GM19372 (cell line): ENCODE measurements around the gene BCL6B.

ENCODE experiments used
- ATAC-seq: cut with Tn5 transposase; IDR thresholded peaks from one replicate; pipeline ENCODE4 v1.9.1; 2021; ENCODE audit warnings: mild to moderate bottlenecking, low read depth, moderate library complexity; ENCODE audit not compliant: unreplicated experiment

Gene BCL6B

DNA sequence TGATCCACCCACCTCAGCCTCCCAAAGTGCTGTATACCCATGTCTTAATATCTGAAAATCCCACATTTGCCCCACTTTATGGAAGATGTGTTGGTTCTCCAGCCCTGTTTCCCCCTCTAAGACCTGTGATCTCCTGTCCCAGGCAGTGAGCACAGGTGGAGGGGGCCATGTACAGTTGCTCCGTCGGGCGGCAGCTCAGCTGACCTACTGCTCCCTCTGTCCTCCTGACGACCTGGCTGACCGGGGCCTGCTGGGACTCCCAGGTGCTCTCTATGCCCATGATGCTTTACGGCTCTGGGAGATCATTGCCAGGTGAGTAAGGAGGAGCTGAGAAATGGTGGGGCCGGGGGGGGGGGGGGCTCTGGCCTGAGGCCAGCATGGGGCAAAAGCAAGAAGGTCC lies 17.1 kb upstream of the BCL6B start:
- no peak for ATAC-seq

DNA sequence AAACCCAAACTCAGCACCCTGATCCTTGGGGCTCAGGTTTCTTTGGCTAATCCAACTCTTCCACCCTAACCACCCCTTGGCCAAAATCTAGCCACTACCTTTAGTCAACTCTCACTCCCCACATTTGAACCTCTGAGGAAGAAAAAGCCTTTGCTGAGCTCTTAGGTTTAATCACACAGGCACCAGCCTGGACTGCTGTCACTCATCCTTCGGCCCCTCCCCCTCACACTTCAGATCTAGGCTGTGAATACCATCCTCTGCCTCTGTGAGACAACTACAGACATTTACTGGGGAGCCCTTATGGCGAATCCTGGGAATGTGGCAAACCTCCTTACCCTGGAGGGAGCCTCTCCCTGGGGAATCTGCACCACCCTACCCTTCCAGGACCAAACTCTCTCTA lies 15.7 kb upstream of the BCL6B start:
- ATAC-seq, result no peak

DNA sequence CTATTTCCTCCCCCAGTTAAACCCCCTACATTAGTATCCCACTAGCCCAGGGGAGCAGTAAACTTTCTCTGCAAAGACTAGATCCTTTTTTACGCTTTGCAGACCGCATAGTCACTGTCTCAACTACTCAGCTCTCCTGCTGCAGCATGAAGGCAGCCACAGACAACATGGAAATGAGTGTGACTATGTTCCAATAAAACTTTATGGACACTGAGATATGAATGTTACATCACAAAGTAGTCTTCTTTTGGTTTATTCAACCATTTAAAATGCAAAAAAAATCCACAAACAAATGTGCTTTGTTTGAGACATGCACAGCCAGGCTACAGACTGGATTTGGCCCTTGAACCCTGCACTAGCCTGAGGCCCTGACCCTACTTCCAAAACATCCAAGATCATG lies 12.3 kb upstream of the BCL6B start:
- ATAC-seq, result no peak

DNA sequence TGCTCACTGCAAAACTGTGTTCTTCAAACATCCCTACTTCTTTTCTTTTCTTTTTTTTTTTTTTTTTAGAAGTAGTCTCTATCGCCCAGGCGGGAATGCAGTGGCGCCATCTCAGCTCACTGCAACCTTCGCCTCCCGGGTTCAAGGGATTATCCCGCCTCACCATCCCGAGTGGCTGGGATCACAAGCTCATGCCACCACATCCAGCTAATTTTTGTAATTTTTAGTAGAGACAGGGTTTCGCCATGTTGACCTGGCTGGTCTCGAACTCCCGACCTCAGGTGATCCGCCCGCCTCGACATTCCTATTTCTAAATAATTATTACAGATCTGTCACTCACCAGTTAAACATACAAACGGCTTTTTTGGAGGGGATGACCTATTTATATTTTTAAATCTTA lies 11.4 kb upstream of the BCL6B start:
- no peak for ATAC-seq

DNA sequence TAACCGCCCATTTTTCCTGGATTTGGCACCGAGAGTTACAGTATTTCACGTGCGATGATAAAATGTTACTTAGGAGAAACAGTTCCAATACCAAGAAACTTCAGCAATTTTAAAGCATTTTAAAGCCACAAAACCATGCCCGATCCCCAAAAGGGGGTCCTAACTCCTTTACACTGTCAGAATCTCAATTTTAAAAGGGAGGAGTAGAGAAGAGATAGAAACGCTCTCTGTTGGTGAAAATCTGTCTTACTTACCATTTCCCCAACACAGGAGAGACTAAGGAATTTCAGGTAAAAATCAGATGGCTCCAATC lies 11.0 kb upstream of the BCL6B start:
- ATAC-seq, result no peak

DNA sequence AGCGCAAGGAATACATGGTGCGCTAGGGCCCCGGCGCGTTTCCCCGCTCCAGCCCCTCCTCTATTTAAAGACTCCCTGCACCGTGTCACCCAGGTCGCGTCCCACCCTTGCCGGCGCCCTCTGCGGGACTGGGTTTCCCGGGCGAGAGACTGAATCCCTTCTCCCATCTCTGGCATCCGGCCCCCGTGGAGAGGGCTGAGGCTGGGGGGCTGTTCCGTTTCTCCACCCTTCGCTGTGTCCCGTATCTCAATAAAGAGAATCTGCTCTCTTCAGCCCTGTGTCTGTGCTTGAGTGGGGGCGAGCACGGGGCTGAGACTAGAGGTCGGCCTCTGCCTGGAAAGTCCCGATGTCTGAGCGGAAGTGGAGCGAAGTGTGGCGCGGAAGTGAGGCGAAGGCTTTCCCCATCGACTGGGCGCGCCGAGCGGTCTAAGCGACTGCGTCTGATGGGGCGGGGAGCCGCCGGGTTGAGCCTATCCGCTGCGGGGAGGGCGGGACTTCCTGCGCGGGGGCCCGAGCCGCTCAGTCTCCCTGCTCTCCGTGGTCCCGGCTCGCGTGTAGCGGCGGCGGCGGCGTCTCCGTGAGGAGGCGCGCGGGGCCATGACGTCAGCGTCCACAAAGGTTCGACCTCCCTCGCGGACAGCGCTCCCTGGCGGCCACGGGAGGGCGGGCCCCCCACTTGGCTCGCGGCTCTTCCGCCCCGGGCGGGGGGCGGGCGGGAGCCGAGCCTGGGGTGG lies 8.4 kb upstream of the BCL6B start:
- peak; percentile 82 for ATAC-seq

DNA sequence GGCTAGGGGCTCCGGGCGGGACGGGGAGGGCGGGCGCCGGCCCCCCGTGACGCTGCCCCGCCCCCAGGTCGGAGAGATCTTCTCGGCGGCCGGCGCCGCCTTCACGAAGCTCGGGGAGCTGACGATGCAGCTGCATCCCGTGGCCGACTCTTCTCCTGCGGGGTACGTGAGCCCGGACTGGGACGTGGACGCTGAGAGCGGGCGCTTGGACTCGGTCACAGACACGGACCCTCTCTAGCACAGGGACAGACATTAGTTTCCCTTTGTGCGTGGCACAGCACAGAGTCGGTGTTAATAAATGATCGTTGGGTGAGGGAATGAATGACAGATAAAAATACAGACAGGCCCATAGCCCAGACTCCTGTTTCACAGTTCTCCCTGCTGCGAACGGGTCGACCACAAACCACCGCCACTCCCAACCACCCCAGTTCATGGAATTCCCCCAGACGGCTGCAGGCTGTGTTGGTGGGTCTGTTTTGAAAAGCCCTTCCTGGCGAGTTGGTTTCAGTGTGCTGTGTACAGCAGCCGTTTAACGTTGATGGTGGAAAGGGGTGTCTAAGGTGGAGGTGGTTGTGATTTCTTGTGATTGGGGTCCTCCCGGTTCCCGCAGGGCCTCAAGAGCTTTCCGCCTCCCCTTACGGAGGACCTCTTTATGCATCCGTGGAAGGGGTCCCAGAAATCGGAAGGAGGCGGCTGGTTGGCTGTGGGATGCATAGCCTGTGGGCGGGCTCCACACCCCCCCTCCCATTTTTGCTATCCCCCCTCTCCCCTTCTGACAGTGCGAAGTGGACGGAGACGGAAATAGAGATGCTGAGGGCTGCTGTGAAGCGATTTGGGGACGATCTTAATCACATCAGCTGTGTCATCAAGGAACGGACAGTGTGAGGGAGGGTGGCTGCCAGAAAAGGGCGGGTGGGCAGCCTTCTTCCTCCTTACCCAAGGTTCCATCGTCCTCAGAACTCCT lies 7.6 kb upstream of the BCL6B start:
- ATAC-seq, result peak; percentile 2

DNA sequence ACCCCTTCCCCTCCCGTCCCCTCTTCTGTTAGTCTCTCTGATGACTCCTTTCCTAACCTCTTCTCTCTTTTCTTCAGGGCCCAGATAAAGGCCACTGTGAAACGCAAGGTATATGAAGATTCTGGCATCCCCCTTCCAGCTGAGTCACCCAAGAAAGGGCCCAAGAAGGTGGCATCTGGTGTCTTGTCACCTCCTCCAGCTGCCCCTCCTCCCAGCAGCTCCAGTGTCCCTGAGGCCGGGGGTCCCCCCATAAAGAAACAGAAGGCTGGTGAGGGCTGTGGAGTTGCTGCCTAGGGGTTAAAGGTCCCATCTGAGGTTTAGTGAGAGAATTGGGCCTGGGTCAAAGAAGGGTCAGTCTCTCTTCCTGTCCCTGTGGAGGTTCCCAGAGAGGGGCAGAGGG lies 6.4 kb upstream of the BCL6B start:
- no peak for ATAC-seq

DNA sequence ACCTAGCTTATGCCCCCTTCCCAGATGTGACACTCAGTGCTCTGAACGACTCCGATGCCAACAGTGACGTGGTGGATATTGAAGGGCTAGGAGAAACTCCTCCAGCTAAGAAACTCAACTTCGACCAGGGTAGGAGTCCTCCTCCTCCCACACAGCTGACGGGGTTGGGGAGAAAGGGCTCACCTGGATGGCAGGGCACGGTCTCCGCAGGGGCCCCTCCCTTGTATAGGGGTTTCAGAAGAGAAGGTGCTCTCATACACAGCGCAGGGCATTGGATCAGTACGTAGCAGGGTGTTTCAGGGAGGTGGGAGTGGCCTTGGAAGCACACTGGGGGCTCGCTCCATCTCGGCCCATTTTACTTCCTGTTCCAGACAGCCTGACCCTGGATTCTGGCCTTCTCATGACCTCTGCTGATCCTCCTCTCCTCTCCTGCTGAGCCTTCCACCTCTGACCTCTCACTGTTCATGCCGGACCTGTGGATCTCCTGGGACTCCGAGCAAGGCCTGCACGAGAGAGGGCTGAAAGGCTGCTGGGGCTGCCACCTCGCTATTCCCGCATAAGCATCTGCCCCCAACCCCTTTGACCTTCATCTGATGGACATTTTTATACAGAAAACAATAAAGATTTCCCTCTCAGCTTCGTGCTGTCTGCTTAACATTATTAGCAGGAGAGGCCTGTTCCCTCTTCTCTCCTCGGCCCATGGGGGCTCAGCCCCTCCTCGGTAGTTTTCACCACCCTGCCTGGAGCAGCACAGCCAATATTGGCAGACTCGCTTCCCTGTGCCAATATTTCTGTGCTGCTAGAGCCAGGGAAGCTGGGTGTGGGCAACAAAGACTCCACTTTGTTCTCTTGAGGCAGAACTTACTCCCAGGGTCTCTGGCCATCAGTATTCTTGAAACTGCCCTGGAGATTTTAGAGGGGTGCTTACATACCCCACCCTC lies 5.7 kb upstream of the BCL6B start:
- no peak for ATAC-seq

DNA sequence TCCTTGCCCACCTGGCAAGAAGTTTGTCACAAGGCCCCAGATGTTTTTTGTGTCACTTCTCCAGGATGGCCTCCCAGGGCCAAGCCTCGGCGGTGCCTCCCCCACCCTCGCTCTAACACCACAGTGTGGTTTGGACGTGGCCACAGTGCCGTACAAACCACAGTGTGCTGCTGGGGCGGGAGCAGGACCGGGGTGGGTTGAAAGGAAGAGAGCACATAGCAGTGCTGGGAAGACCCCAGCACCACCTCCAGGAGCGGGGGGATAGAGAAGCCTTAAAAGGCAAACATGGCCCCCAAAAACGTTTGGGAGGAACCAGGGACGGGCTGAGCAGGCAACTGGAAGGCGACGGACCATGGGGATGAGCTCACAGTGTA lies 5.0 kb upstream of the BCL6B start:
- no peak for ATAC-seq

DNA sequence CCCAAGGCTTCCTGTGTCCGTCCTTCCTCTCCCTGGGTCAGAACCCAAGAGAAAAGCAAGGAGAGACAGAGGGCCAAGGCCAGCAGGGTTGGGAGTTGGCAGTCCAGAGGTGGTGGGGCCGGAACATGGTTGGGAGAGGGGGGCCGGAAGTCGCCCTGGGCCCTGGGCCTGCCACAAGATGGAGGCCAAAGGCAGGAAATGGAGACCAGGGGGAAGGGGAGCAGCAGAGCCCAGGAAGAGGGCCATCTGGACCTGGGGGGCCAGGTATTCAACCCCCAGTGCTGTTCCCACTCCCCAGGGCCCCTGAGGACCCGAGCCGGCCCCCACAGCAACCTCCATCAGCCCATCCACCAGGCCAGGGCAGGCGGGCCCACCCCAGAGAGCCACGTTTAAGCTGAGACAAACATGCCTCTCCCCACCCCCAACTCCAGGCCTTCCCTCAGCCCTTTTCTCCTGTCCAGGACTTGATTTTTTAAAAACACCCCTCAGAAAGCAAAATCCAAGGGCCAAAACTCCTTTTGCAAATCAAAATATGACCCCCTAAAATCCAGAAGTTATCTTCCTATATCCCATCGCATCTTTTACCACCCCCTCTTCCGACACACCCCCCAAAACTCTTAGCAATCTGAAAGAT lies 4.4 kb upstream of the BCL6B start:
- no peak for ATAC-seq

DNA sequence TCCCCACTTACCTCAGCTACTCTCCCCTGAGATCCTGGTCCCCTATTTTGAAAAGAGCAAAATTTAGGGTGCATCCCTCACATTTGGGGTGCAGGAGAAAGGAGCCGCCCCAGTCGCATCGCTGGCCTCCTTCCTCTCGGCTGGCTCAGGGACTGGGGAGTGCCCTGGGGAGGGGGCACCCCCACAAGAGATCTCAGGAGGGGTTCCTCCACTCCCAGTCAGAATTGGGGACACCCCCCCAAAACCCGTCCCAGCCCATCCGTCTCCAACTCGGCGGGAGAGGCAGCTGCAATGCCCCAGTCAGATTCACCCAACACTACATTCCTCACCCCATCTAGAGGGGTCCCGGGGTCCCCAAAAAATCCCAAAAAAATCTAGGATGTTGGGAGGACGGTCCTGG lies 3.5 kb upstream of the BCL6B start:
- ATAC-seq, result no peak

DNA sequence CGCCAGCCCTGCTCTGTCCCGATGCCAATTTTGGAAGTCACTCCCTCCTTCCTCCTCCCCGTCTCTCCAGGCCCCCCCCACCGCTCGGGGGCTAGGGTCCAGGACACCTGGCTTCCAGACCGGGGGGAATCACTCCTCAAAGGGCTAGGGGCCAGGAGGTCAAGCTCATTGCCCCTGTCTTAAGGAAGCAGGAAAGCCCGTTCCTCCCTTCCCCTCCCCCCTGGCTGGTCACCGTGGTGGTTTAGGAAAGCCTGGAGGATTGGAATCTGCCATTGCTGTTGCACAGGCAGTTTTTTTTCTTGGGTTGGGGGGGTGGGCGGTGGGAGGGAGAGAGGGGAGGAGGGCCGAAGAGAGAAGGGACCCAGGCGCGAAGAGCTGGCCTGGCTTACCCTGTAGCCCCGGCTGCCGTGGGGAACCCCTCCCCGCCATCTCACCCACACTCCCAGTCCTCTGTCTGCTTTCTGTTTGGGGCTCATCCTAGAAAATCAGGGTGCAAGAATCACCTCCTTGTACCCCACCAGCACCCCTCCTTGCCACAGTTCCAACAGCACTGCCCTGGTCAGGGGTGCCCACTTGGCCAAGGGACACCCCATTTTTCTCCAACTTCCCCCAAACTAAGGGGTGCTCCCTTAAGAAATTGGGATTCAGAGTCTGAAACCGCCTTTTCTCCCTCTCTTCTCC lies 2.9 kb upstream of the BCL6B start:
- no peak for ATAC-seq

DNA sequence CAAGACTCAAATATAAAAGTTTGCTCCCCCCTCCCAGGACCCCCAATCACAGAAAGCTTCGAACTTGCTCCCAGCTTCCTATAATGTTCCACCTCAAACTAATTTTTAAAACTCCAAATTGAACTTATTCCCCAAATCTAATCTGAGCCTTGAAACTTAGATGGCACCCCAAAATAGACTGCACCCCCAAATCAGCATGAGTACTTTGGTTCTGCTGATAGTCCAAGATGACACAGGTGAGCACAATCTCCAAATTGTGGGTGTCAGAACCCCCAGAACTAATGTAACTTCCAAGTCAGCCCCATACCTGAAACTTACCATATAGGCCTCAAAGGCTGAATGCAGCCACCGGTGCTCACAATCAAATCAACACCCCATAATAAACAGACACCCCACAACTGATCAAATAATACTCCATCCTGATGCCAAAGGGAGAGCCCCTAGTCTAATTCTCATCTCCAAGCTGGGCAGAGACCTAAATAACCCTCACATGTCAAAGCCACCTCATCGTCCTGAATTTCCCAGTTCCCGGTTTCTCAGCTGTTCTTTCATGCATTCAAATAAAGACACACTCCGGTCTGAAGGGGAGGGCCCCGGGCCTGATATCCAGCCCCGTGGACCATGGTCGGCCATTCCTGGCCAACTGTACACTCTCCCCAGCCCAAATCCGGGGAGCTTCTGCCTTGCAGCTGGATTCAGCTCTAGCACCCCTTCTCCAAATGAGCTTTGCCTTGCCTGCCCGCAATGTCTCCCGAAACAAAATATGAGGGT lies 1.8 kb upstream of the BCL6B start:
- no peak for ATAC-seq

DNA sequence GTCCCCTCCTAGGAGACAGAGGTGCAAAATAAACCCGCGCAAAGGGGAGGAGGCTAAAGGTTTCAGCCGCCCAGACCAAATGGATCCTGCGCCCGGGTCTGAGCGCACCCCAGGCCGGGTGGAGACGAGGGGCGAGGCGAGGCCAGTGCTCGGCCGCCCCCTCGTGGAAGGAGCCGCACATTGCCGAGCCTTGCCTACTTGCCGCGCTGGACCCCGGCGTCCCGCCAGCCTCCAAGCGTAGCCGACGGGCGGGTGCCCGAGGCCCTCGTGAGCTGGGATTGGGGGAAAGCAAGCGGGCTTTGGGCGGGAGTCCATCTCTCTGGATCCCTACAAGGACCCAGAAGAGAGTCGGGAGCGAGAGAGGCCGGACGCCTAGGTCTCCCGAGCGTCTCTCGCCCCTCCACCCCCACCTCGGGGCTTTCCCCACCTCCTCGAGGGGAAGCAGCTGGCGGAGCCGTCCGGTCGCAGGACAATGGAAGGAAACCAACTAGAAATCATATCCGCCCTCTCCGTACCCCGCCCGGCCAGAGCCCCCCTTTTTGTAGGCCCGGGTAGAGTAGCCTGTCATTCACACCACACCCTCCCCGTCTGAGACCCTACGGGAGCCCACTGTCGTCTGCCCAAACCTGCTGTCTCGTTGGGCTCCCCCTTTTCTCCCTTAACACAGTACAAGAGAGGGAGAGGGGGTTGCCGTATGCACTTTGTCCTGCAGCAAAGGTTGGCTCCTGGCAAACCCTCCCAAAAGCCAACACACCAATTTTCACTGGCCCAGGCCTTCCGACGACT lies 664 bp upstream of the BCL6B start:
- peak; percentile 54 for ATAC-seq

DNA sequence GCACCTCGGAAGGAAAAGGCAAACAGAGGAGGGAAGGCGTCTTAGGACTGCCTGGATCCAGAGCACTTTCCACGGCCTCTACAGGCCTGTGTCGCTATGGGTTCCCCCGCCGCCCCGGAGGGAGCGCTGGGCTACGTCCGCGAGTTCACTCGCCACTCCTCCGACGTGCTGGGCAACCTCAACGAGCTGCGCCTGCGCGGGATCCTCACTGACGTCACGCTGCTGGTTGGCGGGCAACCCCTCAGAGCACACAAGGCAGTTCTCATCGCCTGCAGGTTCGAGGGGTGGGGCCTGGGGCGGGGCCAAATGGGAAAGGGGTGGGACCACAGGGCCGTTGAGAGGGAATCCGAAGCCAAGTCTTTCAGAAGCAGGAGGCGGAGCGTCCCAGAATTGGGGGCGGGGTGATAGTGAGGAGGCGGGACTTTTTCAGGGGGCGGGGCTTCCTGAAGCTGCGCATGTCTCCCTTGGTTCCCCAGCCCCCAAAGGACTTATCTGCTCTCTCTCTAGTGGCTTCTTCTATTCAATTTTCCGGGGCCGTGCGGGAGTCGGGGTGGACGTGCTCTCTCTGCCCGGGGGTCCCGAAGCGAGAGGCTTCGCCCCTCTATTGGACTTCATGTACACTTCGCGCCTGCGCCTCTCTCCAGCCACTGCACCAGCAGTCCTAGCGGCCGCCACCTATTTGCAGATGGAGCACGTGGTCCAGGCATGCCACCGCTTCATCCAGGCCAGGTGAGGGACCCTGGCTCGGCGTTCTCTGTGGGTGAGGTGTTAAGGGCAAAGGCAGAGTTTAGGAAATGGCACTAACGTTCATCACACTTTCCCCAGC lies 939 bp downstream of the BCL6B start:
- peak; percentile 67 for ATAC-seq

DNA sequence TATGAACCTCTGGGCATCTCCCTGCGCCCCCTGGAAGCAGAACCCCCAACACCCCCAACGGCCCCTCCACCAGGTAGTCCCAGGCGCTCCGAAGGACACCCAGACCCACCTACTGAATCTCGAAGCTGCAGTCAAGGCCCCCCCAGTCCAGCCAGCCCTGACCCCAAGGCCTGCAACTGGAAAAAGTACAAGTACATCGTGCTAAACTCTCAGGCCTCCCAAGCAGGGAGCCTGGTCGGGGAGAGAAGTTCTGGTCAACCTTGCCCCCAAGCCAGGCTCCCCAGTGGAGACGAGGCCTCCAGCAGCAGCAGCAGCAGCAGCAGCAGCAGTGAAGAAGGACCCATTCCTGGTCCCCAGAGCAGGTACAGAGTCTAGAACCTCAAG lies 1.5 kb downstream of the BCL6B start:
- ATAC-seq, result no peak

DNA sequence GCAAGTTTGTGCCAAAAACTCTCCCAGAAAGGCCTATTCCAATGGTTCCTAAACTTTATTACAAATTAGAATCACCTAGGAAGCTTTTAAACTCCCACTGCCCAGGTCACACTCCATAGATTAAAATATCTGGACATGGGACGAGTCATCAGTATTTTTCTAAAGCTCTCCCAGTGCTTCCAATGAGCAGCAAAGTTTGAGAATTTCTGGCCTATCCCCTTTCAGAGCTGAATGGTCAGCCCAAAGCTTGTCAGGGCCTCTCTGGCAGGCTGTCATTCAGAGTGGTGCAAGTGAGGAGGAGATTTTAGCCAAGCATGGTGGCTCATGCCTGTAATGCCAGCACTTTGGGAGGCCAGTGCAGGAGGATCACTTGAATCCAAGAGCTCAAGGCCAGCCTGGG lies 2.4 kb downstream of the BCL6B start:
- ATAC-seq, result no peak
